PC-9 (cell line): ENCODE data around the gene ZBTB9.

Source experiments
- CTCF ChIP-seq: fragments of 200-600 bp; sonication (generic); conservative IDR thresholded peaks from 2 replicates; pipeline ENCODE4 v1.6.1; 2017; ENCODE audit warnings: mixed run types, antibody characterized with exemption, mild to moderate bottlenecking, moderate library complexity
- EZH2 ChIP-seq: fragments of 200-600 bp; sonication (generic); IDR thresholded peaks from 2 replicates; pipeline ENCODE4 v1.8.0; 2017; ENCODE audit warnings: antibody characterized with exemption, low read depth

GRCh38 chr6:33488339-33488738, 34.0 kb downstream of the ZBTB9 start:
- TF ChIP-seq CTCF (no peak), EZH2 (no peak)
